CD4-positive, alpha-beta memory T cell (primary cell): ENCODE measurements around the gene HOTAIR. TPM values are rescaled to one million over a fixed set of nuclear protein-coding genes. Genes with fewer than 3 reads are reported as not detected.

Source experiments
- CTCF ChIA-PET: fragments of 350-600 bp; sonication (Branson Sonifier 250); formaldehyde crosslinking; loops from one replicate; lab custom pipeline; 2021; ENCODE audit warnings: inconsistent platforms; ENCODE audit not compliant: partially characterized antibody; lab: Charles Lee
- POLR2A ChIA-PET: fragments of 350-600 bp; sonication (Branson Sonifier 250); formaldehyde crosslinking; loops from one replicate; lab custom pipeline; 2021; ENCODE audit not compliant: partially characterized antibody; lab: Charles Lee
- DNase-seq, 5 donors: peaks; one replicate each; pipeline versions ENCODE4 v3.0.0 to v3.0.0-alpha.2; 2020 to 2022; ENCODE audit warnings: mixed read lengths in 1 of 5
- H3K27ac ChIP-seq: one replicate; pipeline ENCODE4 v1.7.0; 2013; ENCODE audit warnings: low read depth, low read length
- H3K27me3 ChIP-seq: 2 replicates; pipeline ENCODE4 v1.7.0; 2013; ENCODE audit warnings: mild to moderate bottlenecking, low read length, moderate library complexity; ENCODE audit not compliant: insufficient read depth
- H3K36me3 ChIP-seq: 2 replicates; pipeline ENCODE4 v1.7.0; 2013; ENCODE audit warnings: mild to moderate bottlenecking, low read length, moderate library complexity; ENCODE audit not compliant: insufficient read depth
- H3K4me1 ChIP-seq: 2 replicates; pipeline ENCODE4 v1.7.0; 2013; ENCODE audit warnings: mild to moderate bottlenecking, low read length, moderate library complexity; ENCODE audit not compliant: insufficient read depth
- H3K4me3 ChIP-seq, 2 donors: one replicate each; pipeline ENCODE4 v1.7.0; 2013; ENCODE audit warnings: low read length in 2 of 2, mild to moderate bottlenecking in 1 of 2
- H3K9me3 ChIP-seq, 2 donors: one replicate each; pipeline ENCODE4 v1.7.0; 2013; ENCODE audit warnings: low read length in 2 of 2, control low read depth in 1 of 2; ENCODE audit not compliant: control insufficient read depth in 1 of 2
- H3K27ac Mint-ChIP-seq, 7 donors: one replicate each; pipeline ENCODE4 v1.8.0; 2020 to 2021; ENCODE audit warnings: mixed read lengths in 7 of 7, mild to moderate bottlenecking in 6 of 7, inconsistent platforms in 3 of 7, moderate library complexity in 3 of 7
- H3K27me3 Mint-ChIP-seq, 2 donors: one replicate each; pipeline ENCODE4 v1.8.0; 2020 to 2021; ENCODE audit warnings: mixed read lengths in 2 of 2
- H3K36me3 Mint-ChIP-seq, 2 donors: one replicate each; pipeline ENCODE4 v1.8.0; 2020 to 2021; ENCODE audit warnings: mixed read lengths in 2 of 2, inconsistent platforms in 1 of 2, mild to moderate bottlenecking in 1 of 2
- H3K4me1 Mint-ChIP-seq, 4 donors: one replicate each; pipeline ENCODE4 v1.8.0; 2020 to 2021; ENCODE audit warnings: mixed read lengths in 4 of 4, mild to moderate bottlenecking in 1 of 4
- H3K4me3 Mint-ChIP-seq, 8 donors: one replicate each; pipeline ENCODE4 v1.8.0; 2020 to 2021; ENCODE audit warnings: mixed read lengths in 8 of 8, mild to moderate bottlenecking in 7 of 8, moderate library complexity in 6 of 8, inconsistent platforms in 3 of 8
- H3K9me3 Mint-ChIP-seq, 8 donors: one replicate each; pipeline ENCODE4 v1.8.0; 2020 to 2021; ENCODE audit warnings: mixed read lengths in 8 of 8, mild to moderate bottlenecking in 5 of 8, inconsistent platforms in 3 of 8, moderate library complexity in 1 of 8
- intact Hi-C: fragments of 100-400 bp; cut with micrococcal nuclease; formaldehyde crosslinking; loops from one replicate; pipeline ENCODE4 v1.15.1; 2023
- polyA plus RNA-seq, 2 donors: library from polyadenylated mRNA; unstranded; fragments of 300-500 nt; fragmentation: Illumina TruSeq; gene quantifications; one replicate each; pipeline ENCODE4 v1.2.3, GENCODE V29; 2021
- total RNA-seq, 2 experiments: library from RNA; stranded (reverse); gene quantifications; one replicate each; pipeline ENCODE4 v1.2.3, GENCODE V29; 2021

The HOTAIR gene
- total and polyA plus RNA-seq, 4 experiments from 2014 or later = not detected

DNA sequence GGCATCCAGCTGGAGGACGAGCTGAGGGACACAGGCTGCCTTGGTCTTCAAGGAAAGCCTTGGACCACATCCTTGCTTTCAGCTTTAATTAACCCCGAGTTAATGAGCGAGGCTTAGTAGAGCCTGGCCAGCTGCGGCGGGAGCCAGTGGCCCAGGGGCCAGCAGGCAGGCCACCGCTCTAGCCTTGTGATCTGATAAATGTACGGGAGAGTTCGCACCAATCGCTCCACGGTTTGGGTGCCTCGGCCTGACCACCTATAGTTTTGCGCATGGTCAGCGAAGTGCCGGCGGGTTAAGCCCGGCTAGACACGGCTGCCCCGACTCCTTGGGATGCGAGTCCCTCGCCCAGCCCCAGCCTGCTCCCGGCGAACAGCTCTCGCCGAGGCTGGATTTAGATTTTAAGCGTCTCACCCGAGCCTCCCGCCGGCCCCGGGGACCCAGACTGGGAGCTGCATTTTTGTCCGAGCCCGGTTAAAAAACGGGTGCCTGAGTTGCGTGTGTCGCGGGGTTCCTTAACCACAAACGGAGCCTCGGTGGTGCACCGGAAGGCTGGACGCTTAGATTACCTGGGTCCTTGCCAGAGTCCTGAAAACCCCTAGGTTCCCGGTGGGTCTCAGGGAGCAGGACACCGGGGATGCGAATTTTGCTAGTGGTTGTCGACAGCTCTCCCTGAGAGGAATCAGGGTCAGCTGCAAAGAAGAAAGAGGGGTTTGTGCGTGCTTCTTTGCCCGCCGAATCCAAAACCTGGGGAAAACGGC, 23.0 kb downstream of the HOTAIR start:
- peaks cover 86% of the 10 kb centered on the region for H3K27me3 ChIP-seq
- Mint-ChIP-seq H3K4me3 (peak overlapping the region in 4 of 8 donors; percentile 21 to 49 (median 42)), H3K36me3 (no peaks in the 10 kb centered on the region)

DNA sequence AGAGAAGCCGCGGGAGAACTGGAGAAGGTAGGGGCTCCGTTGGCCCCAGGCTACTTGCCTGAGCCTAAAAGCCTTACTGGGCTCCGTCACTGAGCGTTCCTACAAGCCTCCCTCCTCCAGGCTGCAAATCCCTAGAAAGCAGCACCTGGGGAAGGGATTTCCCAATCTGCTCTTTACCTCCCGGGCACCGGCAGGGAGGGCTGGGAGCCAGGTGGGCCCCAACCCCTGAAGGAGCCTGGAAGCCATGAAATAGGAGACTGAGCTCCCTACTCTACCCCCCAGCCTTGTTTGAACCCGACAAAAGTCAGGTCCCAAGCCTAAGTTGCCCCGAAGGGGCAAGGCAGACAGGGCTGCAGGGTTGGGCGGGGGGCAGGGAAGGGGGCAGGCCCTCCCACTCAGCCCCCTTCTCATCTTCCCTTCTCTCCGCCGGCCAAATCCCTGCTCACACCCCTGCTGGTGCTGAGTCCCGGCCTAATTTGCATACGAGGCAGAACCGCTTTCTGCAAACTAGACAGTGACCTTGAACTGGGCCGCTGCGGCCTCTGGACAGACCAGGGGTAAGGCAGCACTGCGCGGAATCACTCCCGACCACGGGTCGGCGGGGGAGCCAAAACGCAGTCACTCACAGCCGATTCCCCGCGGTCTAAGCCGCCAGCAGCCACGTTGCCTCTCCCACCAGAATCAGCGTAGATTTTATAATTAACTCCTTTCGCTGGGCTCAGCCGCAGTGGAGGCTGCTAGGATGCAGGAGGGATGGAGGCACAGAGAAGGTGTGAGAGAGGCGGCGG, 23.8 kb downstream of the HOTAIR start:
- no peak overlapping the region for H3K4me3 ChIP-seq

More for the DNA sequence above, 23.0 kb downstream of the HOTAIR start:
- Histone ChIP-seq H3K27ac (no peak overlapping the region), H3K36me3 (no peaks in the 10 kb centered on the region), H3K4me1 (peaks cover 22% of the 10 kb centered on the region), H3K9me3 (no peaks in the 10 kb centered on the region), H3K4me3 (no peak overlapping the region)
- intact Hi-C loops = loop anchor here (2.0 to 5.0 kb wide), 2 partner anchors 23 to 36 kb away; partner anchors contain the start of genes HOTAIR and HOXC10
- Mint-ChIP-seq H3K27me3 (peaks cover 70 to 81% of the 10 kb centered on the region in 2 donors), H3K4me1 (peaks cover 6 to 53% (median 22%) of the 10 kb centered on the region in 4 donors), H3K27ac (peak overlapping the region in 5 of 7 donors; percentile 60 to 89 (median 80)), H3K9me3 (peaks cover 0 to 42% (median 2%) of the 10 kb centered on the region in 8 donors)
- ChIA-PET POLR2A (no interaction called here), CTCF (no interaction called here)
- DNase-seq = no peak

DNA sequence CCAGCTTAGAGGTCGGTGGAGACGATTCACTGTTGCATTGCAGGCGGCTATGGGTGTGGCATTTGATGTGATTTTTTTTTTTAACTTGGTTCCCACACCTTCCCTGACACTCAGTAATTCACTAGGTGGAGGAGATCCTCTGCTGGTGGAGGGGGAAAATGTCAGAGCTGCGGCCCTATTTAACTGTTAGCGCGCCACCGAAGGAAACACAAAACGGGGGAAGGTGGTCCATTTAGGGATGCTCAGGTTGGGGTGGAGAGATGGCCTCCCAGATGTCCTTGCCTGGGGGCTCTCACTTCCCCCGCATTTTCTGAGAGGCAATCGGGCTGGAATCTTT, 24.3 kb downstream of the HOTAIR start:
- Histone ChIP-seq H3K36me3 (no peaks in the 10 kb centered on the region), H3K4me3 (no peak overlapping the region), H3K27me3 (peaks cover 86% of the 10 kb centered on the region), H3K4me1 (peaks cover 10% of the 10 kb centered on the region), H3K27ac (no peak overlapping the region), H3K9me3 (no peaks in the 10 kb centered on the region)
- Mint-ChIP-seq H3K27me3 (peaks cover 69 to 80% of the 10 kb centered on the region in 2 donors), H3K4me1 (peaks cover 3 to 41% (median 14%) of the 10 kb centered on the region in 4 donors), H3K9me3 (peaks cover 0 to 39% (median 2%) of the 10 kb centered on the region in 8 donors), H3K36me3 (no peaks in the 10 kb centered on the region), H3K4me3 (peak overlapping the region in 1 of 8 donors; percentile 52), H3K27ac (peak overlapping the region in 3 of 7 donors; percentile 41 to 74 (median 59))
- no peak for DNase-seq
- POLR2A ChIA-PET = no interaction called here
- intact Hi-C loops = loop anchor here (5.0 kb wide), 1 partner anchor 37 kb away; the partner anchor contains the start of gene HOXC10
- CTCF ChIA-PET = no interaction called here

More for the DNA sequence above, 23.8 kb downstream of the HOTAIR start:
- DNase-seq = no peak
- ChIA-PET CTCF (no interaction called here), POLR2A (no interaction called here)
- H3K27me3 Mint-ChIP-seq = peaks cover 69 to 80% of the 10 kb centered on the region in 2 donors
- no peaks in the 10 kb centered on the region for H3K36me3 Mint-ChIP-seq
- H3K27me3 ChIP-seq = peaks cover 86% of the 10 kb centered on the region
- H3K9me3 Mint-ChIP-seq = peaks cover 0 to 42% (median 2%) of the 10 kb centered on the region in 8 donors
- H3K4me1 Mint-ChIP-seq = peaks cover 6 to 45% (median 16%) of the 10 kb centered on the region in 4 donors
- peak overlapping the region in 6 of 8 donors; percentile 13 to 50 (median 42) for H3K4me3 Mint-ChIP-seq
- H3K36me3 ChIP-seq = no peaks in the 10 kb centered on the region
- peak overlapping the region in 5 of 7 donors; percentile 60 to 89 (median 80) for H3K27ac Mint-ChIP-seq
- no peaks in the 10 kb centered on the region for H3K9me3 ChIP-seq
- H3K4me1 ChIP-seq = peaks cover 15% of the 10 kb centered on the region
- no peak overlapping the region for H3K27ac ChIP-seq
- intact Hi-C loops = loop anchor here (5.0 kb wide), 1 partner anchor 36 kb away; the partner anchor contains the start of gene HOXC10

DNA sequence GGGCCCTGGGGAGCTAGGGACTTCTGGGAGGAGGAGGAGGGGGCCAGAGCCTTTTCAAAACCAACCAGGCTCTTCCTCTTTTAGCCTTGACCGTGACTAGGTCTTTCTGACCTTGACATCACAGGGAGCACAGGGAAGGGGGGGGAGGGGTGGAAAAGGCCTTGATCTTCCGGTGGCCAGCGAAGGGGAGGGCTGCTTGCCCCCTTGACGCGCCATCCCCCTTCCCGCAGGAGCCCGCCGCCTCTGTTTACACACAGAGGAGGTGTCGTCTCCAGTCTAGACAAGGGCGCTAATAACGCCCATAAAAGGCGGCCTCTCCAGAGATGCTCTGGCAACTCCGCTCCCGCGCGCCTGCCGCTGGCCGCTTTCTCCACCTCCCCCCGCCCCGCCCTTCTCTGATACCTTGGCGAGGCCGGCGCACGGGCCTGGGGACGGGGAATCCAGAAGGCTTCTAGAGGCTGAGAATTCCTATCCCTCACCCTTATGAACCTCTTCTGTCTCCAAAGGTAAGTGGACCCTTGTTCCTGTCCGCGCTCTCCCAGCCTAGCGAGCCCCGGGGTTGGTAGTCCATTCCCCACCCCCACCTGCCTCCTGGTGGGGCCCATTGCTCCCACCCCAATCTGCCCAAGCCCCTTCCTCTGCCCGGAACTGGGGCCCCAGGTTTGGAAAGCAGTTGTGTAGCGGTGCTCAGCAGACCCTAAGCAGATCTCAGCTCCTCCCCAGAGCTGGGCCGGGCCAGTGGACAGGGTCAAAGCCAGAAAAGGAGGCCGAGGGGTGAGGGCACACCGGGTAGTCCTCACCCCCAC, 24.9 kb downstream of the HOTAIR start:
- Histone ChIP-seq H3K27me3 (peaks cover 88% of the 10 kb centered on the region), H3K4me3 (no peak overlapping the region), H3K36me3 (no peaks in the 10 kb centered on the region), H3K4me1 (peaks cover 10% of the 10 kb centered on the region), H3K27ac (no peak overlapping the region), H3K9me3 (no peaks in the 10 kb centered on the region)
- peaks cover 0 to 38% (median 2%) of the 10 kb centered on the region in 8 donors for H3K9me3 Mint-ChIP-seq
- no peak for DNase-seq
- no peaks in the 10 kb centered on the region for H3K36me3 Mint-ChIP-seq
- ChIA-PET CTCF (no interaction called here), POLR2A (no interaction called here)
- H3K27me3 Mint-ChIP-seq = peaks cover 75 to 84% of the 10 kb centered on the region in 2 donors
- H3K4me3 Mint-ChIP-seq = no peak overlapping the region
- intact Hi-C loops = loop anchor here (5.0 kb wide), 1 partner anchor 37 kb away; the partner anchor contains the start of gene HOXC10
- H3K27ac Mint-ChIP-seq = peak overlapping the region in 3 of 7 donors; percentile 22 to 74 (median 59)
- H3K4me1 Mint-ChIP-seq = peaks cover 3 to 41% (median 18%) of the 10 kb centered on the region in 4 donors

DNA sequence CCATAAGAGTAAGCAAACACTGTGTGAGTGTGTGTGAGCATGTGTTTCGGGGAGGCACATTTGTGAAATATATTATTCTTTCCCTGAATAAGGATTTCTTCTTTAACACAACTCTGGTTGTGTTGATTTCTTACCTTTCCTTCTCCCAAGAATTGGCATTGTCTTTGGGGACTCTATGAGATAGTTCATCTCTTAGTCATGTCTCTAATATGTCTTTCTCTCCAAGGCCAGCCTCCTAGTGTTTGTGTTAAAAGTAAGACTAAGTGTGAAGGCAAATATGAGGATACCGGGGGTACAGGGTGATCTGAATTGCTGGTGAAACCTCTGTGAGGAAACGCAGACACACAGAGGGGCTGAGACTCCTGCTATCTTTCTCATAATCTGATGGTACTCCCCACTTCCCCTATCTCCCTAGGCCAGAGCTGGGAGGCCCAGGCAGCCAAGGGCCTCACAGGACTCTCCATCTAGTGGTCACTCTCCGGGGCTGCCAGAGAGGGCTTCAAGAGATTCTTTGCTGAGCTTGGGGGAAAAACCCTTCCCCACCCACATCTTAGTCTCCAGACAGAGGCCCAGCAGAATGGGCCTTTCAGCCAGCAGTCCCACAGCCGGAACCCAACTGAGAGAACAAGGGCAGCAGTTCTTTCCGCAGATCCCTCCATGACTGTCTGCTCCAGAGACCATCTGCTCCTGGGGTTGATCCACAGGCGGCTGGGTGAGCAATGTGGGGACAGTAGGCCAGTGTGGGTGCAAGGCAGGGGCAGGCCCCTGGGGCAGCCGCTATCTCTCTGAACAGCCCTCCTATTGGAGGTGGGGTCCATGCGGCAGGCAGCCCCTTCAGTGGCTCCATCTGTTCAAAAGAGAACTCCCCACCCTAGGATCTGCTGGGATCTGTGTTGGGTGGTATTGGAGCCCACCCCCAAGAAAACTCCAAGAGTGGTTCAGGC, 25.8 kb downstream of the HOTAIR start:
- Histone ChIP-seq H3K27ac (no peak overlapping the region), H3K27me3 (peaks cover 88% of the 10 kb centered on the region), H3K4me3 (no peak overlapping the region), H3K4me1 (peaks cover 10% of the 10 kb centered on the region), H3K36me3 (no peaks in the 10 kb centered on the region), H3K9me3 (no peaks in the 10 kb centered on the region)
- Mint-ChIP-seq H3K9me3 (peaks cover 0 to 31% (median 2%) of the 10 kb centered on the region in 8 donors), H3K4me3 (no peak overlapping the region), H3K36me3 (no peaks in the 10 kb centered on the region), H3K27me3 (peaks cover 74 to 84% of the 10 kb centered on the region in 2 donors), H3K4me1 (peaks cover 3 to 38% (median 18%) of the 10 kb centered on the region in 4 donors), H3K27ac (peak overlapping the region in 1 of 7 donors; percentile 74)
- intact Hi-C loops = no loop called here
- POLR2A ChIA-PET = no interaction called here
- CTCF ChIA-PET = no interaction called here
- no peak for DNase-seq

DNA sequence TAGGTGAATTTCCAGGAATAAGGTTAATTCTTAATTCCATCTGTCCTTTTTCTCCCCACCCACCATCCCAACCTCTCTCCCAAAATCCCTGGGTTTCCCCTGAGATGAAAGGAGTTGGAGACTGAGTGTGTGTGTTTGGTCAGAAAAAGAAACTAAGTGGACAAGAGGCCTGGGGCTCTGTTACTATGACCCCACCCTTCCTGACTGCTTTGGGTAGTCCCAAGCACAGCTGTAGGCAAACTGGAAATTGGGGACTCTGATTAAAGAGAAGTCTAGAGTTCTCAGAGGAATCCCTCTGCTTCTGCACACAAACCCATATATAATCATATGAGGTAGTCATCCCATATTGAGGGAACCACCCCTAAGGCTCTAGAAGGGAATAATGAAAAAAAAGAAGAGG, 27.0 kb downstream of the HOTAIR start:
- no peak overlapping the region for H3K4me3 Mint-ChIP-seq
- CTCF ChIA-PET = no interaction called here
- H3K27ac ChIP-seq = no peak overlapping the region
- no peaks in the 10 kb centered on the region for H3K9me3 ChIP-seq
- POLR2A ChIA-PET = no interaction called here
- H3K4me1 Mint-ChIP-seq = peaks cover 0 to 27% (median 12%) of the 10 kb centered on the region in 4 donors
- intact Hi-C loops = no loop called here
- H3K27ac Mint-ChIP-seq = no peak overlapping the region
- H3K4me1 ChIP-seq = peaks cover 10% of the 10 kb centered on the region
- H3K36me3 ChIP-seq = no peaks in the 10 kb centered on the region
- H3K27me3 Mint-ChIP-seq = peaks cover 74 to 85% of the 10 kb centered on the region in 2 donors
- H3K27me3 ChIP-seq = peaks cover 88% of the 10 kb centered on the region
- no peak overlapping the region for H3K4me3 ChIP-seq
- no peaks in the 10 kb centered on the region for H3K36me3 Mint-ChIP-seq
- H3K9me3 Mint-ChIP-seq = peaks cover 0 to 24% (median 0%) of the 10 kb centered on the region in 8 donors
- no peak for DNase-seq
